Peyer's patch (tissue), 4 donors: ENCODE results near the gene AP2S1.

Source experiments
- CTCF ChIP-seq, 6 experiments: fragments of 450-650 bp in 4 of 6; fragments of 200-600 bp in 2 of 6; sonication (generic) in 1 of 6; IDR thresholded peaks; one replicate each; pipeline ENCODE4 v1.5.1; 2017 to 2019; ENCODE audit warnings: antibody characterized with exemption in 6 of 6, mild to moderate bottlenecking in 3 of 6, moderate library complexity in 1 of 6
- POLR2A ChIP-seq, 2 donors: fragments of 450-650 bp; IDR thresholded peaks; one replicate each; pipeline ENCODE4 v1.5.1; 2017; ENCODE audit warnings: antibody characterized with exemption in 2 of 2, mild to moderate bottlenecking in 2 of 2, moderate library complexity in 2 of 2

- TF ChIP-seq CTCF (IDR thresholded peaks at IDR 0.05): no peak
- TF ChIP-seq POLR2A (IDR thresholded peaks at IDR 0.05): no peak
These were observed 6.6 kb downstream of the AP2S1 start for GRCh38 chr19:46844067-46844489.
